Hepatocyte (in vitro differentiated cells): ENCODE measurements around the gene HIF1A. TPM values are rescaled to one million over a fixed set of nuclear protein-coding genes. Genes with fewer than 3 reads are reported as not detected.

ENCODE experiments used
- DNase-seq: peaks from one replicate; pipeline ENCODE4 v3.0.0-alpha.2; 2016; ENCODE audit warnings: low spot score
- H2AFZ ChIP-seq: fragments of 200-600 bp; sonication (generic); 2 replicates; pipeline ENCODE4 v1.6.0; 2016; ENCODE audit warnings: antibody characterized with exemption, mild to moderate bottlenecking
- H3K27ac ChIP-seq: fragments of 200-600 bp; sonication (generic); 2 replicates; pipeline ENCODE4 v1.5.1; 2016; ENCODE audit warnings: mild to moderate bottlenecking
- H3K27me3 ChIP-seq: fragments of 200-600 bp; sonication (generic); 2 replicates; pipeline ENCODE4 v1.6.1; 2016
- H3K36me3 ChIP-seq: fragments of 200-600 bp; sonication (generic); replicated peaks from 2 replicates; pipeline ENCODE4 v1.5.1; 2016; ENCODE audit warnings: low read depth; ENCODE audit not compliant: insufficient read depth
- H3K4me1 ChIP-seq: fragments of 200-600 bp; sonication (generic); 2 replicates; pipeline ENCODE4 v1.5.1; 2016; ENCODE audit warnings: mild to moderate bottlenecking, moderate library complexity; ENCODE audit not compliant: insufficient read depth
- H3K4me2 ChIP-seq: fragments of 200-600 bp; sonication (generic); 2 replicates; pipeline ENCODE4 v1.6.0; 2016
- H3K4me3 ChIP-seq: fragments of 200-600 bp; sonication (generic); 2 replicates; pipeline ENCODE4 v1.5.1; 2016; ENCODE audit warnings: mild to moderate bottlenecking
- H3K79me2 ChIP-seq: fragments of 200-600 bp; sonication (generic); 2 replicates; pipeline ENCODE4 v1.6.0; 2017; ENCODE audit warnings: mild to moderate bottlenecking
- H3K9me2 ChIP-seq: fragments of 200-600 bp; sonication (generic); replicated peaks from 2 replicates; pipeline ENCODE4 v1.6.0; 2017; ENCODE audit warnings: mild to moderate bottlenecking; ENCODE audit not compliant: insufficient read depth
- H3K9me3 ChIP-seq: fragments of 200-600 bp; sonication (generic); 2 replicates; pipeline ENCODE4 v1.5.1; 2016; ENCODE audit warnings: low read depth, mild to moderate bottlenecking
- H4K20me1 ChIP-seq: fragments of 200-600 bp; sonication (generic); 2 replicates; pipeline ENCODE4 v1.6.0; 2016; ENCODE audit warnings: mild to moderate bottlenecking; ENCODE audit not compliant: insufficient read depth, poor library complexity, severe bottlenecking
- EZH2 ChIP-seq: fragments of 200-600 bp; sonication (generic); IDR thresholded peaks from 2 replicates; pipeline ENCODE4 v1.6.1; 2016; ENCODE audit warnings: antibody characterized with exemption, mild to moderate bottlenecking, borderline replicate concordance
- EZH2phosphoT487 ChIP-seq: fragments of 200-600 bp; sonication (generic); IDR thresholded peaks from one replicate; pipeline ENCODE4 v1.6.1; 2018; ENCODE audit warnings: antibody characterized with exemption, mild to moderate bottlenecking, low read depth, moderate library complexity; ENCODE audit not compliant: unreplicated experiment, severe bottlenecking
- WGBS: methylation state at CpG from one replicate; pipeline ENCODE4 v1.1.6; 2016; ENCODE audit warnings: low lambda C conversion rate; ENCODE audit errors: missing lambda C conversion rate; 5-methylcytosine and 5-hydroxymethylcytosine counted together
- polyA plus RNA-seq: library from polyadenylated mRNA; unstranded; fragments of >200 nt; fragmentation: Nextera tagmentation; extraction: Ambion mirVana; gene quantifications from 2 replicates; pipeline ENCODE4 v1.2.1, GENCODE V29; 2016
- total RNA-seq: library from RNA; depleted of rRNA; stranded (reverse); fragments of >200 nt; gene quantifications from 2 replicates; pipeline ENCODE4 v1.2.3, GENCODE V29; 2014
- TF ChIP-seq, protein P1 (sequence below): fragments of 200-600 bp; sonication (generic); IDR thresholded peaks from 2 replicates; pipeline ENCODE4 v1.5.1; 2016; ENCODE audit warnings: antibody characterized with exemption, mild to moderate bottlenecking; ENCODE audit not compliant: poor library complexity

The HIF1A gene
- total and polyA plus RNA-seq, 2 experiments from 2014 or later, result 169 to 285 TPM

DNA sequence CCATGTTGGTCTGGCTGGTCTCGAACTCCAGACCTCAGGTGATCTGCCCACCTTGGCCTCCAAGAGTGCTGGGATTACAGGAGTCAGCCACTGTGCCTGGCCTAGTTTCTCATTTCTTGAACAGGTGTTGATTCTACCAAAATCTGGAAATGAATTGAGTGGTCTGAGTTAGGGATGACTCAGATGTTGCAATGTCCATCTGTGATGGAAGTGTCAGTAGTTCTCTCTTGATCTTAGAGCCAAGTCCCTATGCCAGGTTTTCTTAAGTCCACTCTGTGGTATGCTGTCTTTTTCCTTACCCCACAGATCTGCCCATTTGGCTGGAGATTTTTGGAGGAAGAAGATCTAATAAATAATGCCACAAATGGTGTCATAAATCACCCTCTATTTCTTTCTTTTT, 79.5 kb downstream of the HIF1A start:
- H3K36me3 ChIP-seq, result no peaks in the 10 kb centered on the region
- H3K27ac ChIP-seq, result no peak overlapping the region
- H3K9me2 ChIP-seq, result no peaks in the 10 kb centered on the region
- H3K4me1 ChIP-seq, result no peaks in the 10 kb centered on the region
- no peak overlapping the region for H3K4me2 ChIP-seq
- no peaks in the 10 kb centered on the region for H3K79me2 ChIP-seq
- no peak overlapping the region for H3K4me3 ChIP-seq
- H3K27me3 ChIP-seq, result no peaks in the 10 kb centered on the region
- no peaks in the 10 kb centered on the region for H3K9me3 ChIP-seq
- TF ChIP-seq EZH2phosphoT487 (no peak), EZH2 (no peak)
- TF ChIP-seq, protein P1, sequence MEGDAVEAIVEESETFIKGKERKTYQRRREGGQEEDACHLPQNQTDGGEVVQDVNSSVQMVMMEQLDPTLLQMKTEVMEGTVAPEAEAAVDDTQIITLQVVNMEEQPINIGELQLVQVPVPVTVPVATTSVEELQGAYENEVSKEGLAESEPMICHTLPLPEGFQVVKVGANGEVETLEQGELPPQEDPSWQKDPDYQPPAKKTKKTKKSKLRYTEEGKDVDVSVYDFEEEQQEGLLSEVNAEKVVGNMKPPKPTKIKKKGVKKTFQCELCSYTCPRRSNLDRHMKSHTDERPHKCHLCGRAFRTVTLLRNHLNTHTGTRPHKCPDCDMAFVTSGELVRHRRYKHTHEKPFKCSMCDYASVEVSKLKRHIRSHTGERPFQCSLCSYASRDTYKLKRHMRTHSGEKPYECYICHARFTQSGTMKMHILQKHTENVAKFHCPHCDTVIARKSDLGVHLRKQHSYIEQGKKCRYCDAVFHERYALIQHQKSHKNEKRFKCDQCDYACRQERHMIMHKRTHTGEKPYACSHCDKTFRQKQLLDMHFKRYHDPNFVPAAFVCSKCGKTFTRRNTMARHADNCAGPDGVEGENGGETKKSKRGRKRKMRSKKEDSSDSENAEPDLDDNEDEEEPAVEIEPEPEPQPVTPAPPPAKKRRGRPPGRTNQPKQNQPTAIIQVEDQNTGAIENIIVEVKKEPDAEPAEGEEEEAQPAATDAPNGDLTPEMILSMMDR, result no peak
- no peak for DNase-seq
- H4K20me1 ChIP-seq, result no peaks in the 10 kb centered on the region
- no peak overlapping the region for H2AFZ ChIP-seq
- WGBS, result 100% methylated on average over 1 of the region's 1 CpG

DNA sequence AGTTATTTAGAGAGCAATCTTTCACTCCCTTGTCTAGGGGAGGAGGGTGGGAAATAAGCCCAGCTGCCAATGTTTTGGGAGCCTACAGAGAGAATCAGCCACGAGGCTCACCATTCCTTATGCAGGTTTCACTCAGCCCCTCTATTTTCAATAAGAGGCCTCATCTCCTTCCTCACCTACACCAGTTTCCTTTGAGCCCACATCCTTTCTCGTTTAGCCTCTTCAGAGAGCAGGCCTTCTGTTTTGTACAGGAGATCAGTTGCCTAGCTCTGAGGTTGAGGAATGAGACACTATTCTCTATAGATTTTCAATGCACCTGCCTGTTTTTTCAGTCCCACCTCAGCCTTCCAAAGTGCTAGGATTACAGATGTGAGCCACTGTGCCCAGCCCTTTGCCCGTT, 84.8 kb downstream of the HIF1A start:
- Histone ChIP-seq H3K36me3 (no peaks in the 10 kb centered on the region), H3K4me3 (no peak overlapping the region), H3K27ac (no peak overlapping the region), H3K79me2 (no peaks in the 10 kb centered on the region), H4K20me1 (no peaks in the 10 kb centered on the region), H3K27me3 (no peaks in the 10 kb centered on the region), H3K9me3 (no peaks in the 10 kb centered on the region), H3K4me1 (no peaks in the 10 kb centered on the region), H2AFZ (no peak overlapping the region), H3K4me2 (no peak overlapping the region), H3K9me2 (no peaks in the 10 kb centered on the region)
- no peak for DNase-seq
- TF ChIP-seq, protein P1, result no peak
- TF ChIP-seq EZH2, result no peak
- no peak for TF ChIP-seq EZH2phosphoT487
- WGBS, result 77% methylated on average over 3 of the region's 3 CpGs

DNA sequence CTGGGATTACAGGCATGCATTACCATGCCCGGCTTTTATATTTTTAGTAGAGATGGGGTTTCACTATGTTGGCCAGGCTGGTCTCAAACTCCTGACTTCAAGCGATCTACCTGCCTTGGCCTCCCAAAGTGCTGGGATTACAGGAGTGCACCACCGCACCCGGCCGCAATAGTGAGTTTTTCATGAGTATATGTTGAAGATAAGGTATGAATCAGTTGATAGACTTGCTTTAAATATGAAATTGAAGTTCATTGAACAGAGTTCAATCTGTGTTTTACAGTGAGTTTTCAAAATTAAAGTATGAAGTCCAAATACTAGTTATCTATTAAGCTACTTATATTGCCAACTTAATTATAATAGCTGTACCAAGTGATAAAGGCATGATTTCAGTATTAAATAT, 102.0 kb downstream of the HIF1A start:
- H3K79me2 ChIP-seq, result no peaks in the 10 kb centered on the region
- H3K4me2 ChIP-seq, result no peak overlapping the region
- no peak overlapping the region for H3K4me3 ChIP-seq
- DNase-seq, result no peak
- H3K27me3 ChIP-seq, result no peaks in the 10 kb centered on the region
- H3K9me2 ChIP-seq, result no peaks in the 10 kb centered on the region
- no peak for TF ChIP-seq EZH2
- H4K20me1 ChIP-seq, result no peaks in the 10 kb centered on the region
- H2AFZ ChIP-seq, result no peak overlapping the region
- 94% methylated on average over 5 of the region's 5 CpGs for WGBS
- no peak overlapping the region for H3K27ac ChIP-seq
- no peaks in the 10 kb centered on the region for H3K36me3 ChIP-seq
- H3K9me3 ChIP-seq, result no peaks in the 10 kb centered on the region
- no peaks in the 10 kb centered on the region for H3K4me1 ChIP-seq

Other genes with a start within 250 kb of the HIF1A start
- gene SNAPC1, start 66.9 kb downstream of the HIF1A start, total RNA-seq, result 7.7 and 10.5 TPM in 2 replicates
- gene SNAPC1, start 66.9 kb downstream of the HIF1A start, polyA plus RNA-seq, result 3.4 and 8.7 TPM in 2 replicates
- gene SYT16, start 117.2 kb downstream of the HIF1A start, total RNA-seq, result 2.3 and 5.1 TPM in 2 replicates
- gene SYT16, start 117.2 kb downstream of the HIF1A start, polyA plus RNA-seq, result 0.37 and 0.49 TPM in 2 replicates